HG03064 (cell line): ENCODE results near the gene C19orf44.
A peak's percentile ranks its signal among the peaks of the same experiment; 100 is the strongest.
"Not testable (repeated sequence)": the region's sequence is repeated elsewhere in the genome, so short reads cannot be mapped to it uniquely, and the experiment has no call there.

Experiments
- ATAC-seq: cut with Tn5 transposase; IDR thresholded peaks from one replicate; pipeline ENCODE4 v1.9.1; 2021; ENCODE audit warnings: low read depth; ENCODE audit not compliant: unreplicated experiment

The C19orf44 gene

GRCh38 chr19:16530540-16531379 lies 34.6 kb downstream of the C19orf44 start:
- no peak for ATAC-seq

GRCh38 chr19:16531380-16531669 lies 35.1 kb downstream of the C19orf44 start:
- no peak for ATAC-seq

GRCh38 chr19:16532440-16533234 lies 36.4 kb downstream of the C19orf44 start:
- ATAC-seq: no peak

- no peak for ATAC-seq
These were observed 39.2 kb downstream of the C19orf44 start for GRCh38 chr19:16535381-16535780.

GRCh38 chr19:16536130-16536529 lies 39.9 kb downstream of the C19orf44 start:
- ATAC-seq: no peak

- no peak for ATAC-seq
These were observed 40.9 kb downstream of the C19orf44 start for GRCh38 chr19:16537111-16537510.

- ATAC-seq: no peak
These were observed 44.8 kb downstream of the C19orf44 start for GRCh38 chr19:16540948-16541347.

- ATAC-seq: no peak
These were observed 45.4 kb downstream of the C19orf44 start for GRCh38 chr19:16541526-16542044.

GRCh38 chr19:16542045-16542909 lies 46.1 kb downstream of the C19orf44 start, which contains the start of gene CHERP:
Gene CHERP, minus strand, starts transcription at chr19:16542437. Its CDS starts 59 bp downstream, at chr19:16542378.
- peak; percentile 67 for ATAC-seq

GRCh38 chr19:16542910-16543472 lies 46.8 kb downstream of the C19orf44 start:
- no peak for ATAC-seq

- ATAC-seq: not testable (repeated sequence)
These were observed 47.5 kb downstream of the C19orf44 start for GRCh38 chr19:16543734-16544133.

GRCh38 chr19:16544473-16545231 lies 48.5 kb downstream of the C19orf44 start:
- ATAC-seq: no peak

GRCh38 chr19:16548956-16549355 lies 52.8 kb downstream of the C19orf44 start:
- no peak for ATAC-seq

GRCh38 chr19:16551902-16552301 lies 55.7 kb downstream of the C19orf44 start:
- ATAC-seq: not testable (repeated sequence)

GRCh38 chr19:16554776-16555175 lies 58.6 kb downstream of the C19orf44 start:
- no peak for ATAC-seq

- no peak for ATAC-seq
These were observed 63.6 kb downstream of the C19orf44 start for GRCh38 chr19:16559780-16560276.

GRCh38 chr19:16561382-16561781 lies 65.2 kb downstream of the C19orf44 start:
- no peak for ATAC-seq

- ATAC-seq: no peak
These were observed 66.4 kb downstream of the C19orf44 start for GRCh38 chr19:16562608-16563025.

- ATAC-seq: no peak
These were observed 68.6 kb downstream of the C19orf44 start for GRCh38 chr19:16564842-16565241.
